NCI-H1092 (cell line): ENCODE results near the gene WDR12.
A peak's percentile ranks its signal among the peaks of the same experiment; 100 is the strongest.
"Not testable (repeated sequence)": the region's sequence is repeated elsewhere in the genome, so short reads cannot be mapped to it uniquely, and the experiment has no call there.

ENCODE experiments used
- DNase-seq: peaks from one replicate; lab custom pipeline; 2025; lab: John Stamatoyannopoulos, UW

The WDR12 gene

GRCh38 chr2:202883987-202884675 lies 27.3 kb downstream of the WDR12 start:
- DNase-seq = no peak

- no peak for DNase-seq
Measured at GRCh38 chr2:202881570-202881969, 29.9 kb downstream of the WDR12 start.

DNA sequence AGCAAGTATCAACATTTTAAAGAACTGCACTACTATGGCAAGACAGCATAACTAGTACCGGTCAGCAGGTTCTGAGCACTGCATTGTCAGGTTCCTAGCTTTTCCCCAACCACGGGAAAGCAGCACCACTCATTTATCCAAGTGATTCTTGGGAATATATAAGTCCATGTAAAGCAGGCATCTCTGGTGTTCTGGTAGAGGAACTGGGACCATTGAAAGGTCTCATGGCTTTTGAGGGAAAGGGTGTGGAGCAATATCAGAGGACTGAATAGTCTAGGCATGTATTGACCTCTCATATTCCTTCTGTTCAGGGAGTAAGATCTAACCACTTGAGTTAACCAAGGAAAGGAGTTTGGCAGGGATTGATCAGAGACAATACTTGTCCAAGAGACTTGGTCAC lies 33.8 kb downstream of the WDR12 start:
- no peak for DNase-seq

DNA sequence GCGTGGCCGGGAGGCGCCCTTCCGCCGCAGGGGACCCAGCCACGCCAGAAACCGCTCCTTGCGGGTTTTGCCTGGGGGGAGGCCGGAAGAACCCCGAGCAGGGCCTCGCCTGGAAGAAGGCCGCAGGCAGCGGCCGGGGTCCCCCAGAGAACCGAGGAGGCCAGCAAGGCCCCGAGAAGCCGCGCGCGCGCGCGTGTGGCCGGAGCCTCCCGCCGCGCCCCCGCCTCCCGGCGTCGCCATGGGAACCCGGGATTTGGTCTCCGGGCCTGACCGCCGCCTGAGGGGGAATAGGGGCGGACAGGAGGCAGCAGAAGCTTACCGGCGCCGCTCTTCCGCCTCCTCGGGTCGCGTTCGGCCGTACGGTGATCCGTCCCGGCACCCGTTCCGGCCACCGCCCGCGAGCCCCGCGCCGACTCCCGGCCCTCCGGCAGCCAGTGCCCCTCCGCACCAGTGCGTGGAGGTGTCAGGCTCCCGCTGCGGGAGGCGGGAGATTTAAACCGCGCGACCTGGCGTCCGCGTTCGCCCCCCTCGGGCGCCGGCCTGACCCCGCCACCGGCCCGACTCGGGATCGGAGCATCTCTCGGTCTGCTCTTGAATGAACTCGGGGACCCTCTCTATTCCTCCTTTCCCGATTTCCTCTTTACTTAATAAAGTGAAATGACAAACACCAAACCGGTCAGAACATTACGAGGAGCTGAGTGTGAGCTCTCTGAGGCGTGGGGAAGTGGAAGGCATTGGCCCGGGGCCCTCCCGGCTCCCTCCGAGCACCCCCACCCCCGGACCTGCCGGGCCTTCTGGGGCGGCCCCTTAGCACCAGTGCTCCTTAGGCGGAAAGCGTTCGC lies 40.0 kb downstream of the WDR12 start, which contains the start of gene ICA1L:
Gene ICA1L (minus strand): TSS at position 467 of the 842 bp plus-strand sequence. CDS start 42,757 bp downstream, outside the sequence.
- peak; percentile 42 for DNase-seq

- DNase-seq = peak; percentile 57
Measured at GRCh38 chr2:202870431-202871299, 40.8 kb downstream of the WDR12 start.

DNA sequence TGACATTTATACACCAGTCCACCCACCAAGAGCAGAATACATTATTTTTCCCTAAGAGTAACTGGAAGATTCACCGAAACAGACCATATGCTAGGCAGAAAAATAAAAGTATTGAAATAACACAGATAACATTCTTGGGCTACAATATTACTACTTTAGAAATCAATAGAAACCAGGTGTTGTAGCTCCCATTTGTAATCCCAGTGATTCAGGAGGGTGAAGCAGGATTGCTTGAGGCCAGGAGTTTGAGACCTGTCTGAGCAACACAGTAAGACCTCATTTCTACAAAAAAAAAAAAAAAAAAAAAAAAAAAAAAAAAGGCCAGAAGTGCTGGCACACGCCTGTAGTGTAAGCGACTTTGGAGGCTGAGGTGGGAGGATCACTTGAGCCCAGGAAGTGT lies 49.5 kb downstream of the WDR12 start:
- no peak for DNase-seq

- no peak for DNase-seq
Measured at GRCh38 chr2:202858601-202859000, 52.9 kb downstream of the WDR12 start.

GRCh38 chr2:202849343-202849742 lies 62.1 kb downstream of the WDR12 start:
- DNase-seq = not testable (repeated sequence)

DNA sequence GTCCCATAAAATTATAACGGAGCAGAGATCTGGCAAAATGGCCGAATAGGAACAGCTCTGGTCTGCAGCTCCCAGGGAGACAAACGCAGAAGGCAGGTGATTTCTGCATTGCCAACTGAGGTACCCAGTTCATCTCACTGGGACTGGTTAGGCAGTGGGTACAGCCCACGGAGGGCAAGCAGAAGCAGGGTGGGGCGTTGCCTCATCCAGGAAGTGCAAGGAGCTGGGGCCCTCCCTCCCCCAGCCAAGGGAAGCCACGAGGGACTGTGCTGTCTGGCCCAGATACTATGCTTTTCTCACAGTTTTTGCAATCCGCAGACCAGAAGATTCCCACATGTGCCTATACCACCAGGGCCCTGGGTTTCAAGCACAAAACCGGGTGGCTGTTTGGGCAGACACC lies 62.7 kb downstream of the WDR12 start:
- no peak for DNase-seq

DNA sequence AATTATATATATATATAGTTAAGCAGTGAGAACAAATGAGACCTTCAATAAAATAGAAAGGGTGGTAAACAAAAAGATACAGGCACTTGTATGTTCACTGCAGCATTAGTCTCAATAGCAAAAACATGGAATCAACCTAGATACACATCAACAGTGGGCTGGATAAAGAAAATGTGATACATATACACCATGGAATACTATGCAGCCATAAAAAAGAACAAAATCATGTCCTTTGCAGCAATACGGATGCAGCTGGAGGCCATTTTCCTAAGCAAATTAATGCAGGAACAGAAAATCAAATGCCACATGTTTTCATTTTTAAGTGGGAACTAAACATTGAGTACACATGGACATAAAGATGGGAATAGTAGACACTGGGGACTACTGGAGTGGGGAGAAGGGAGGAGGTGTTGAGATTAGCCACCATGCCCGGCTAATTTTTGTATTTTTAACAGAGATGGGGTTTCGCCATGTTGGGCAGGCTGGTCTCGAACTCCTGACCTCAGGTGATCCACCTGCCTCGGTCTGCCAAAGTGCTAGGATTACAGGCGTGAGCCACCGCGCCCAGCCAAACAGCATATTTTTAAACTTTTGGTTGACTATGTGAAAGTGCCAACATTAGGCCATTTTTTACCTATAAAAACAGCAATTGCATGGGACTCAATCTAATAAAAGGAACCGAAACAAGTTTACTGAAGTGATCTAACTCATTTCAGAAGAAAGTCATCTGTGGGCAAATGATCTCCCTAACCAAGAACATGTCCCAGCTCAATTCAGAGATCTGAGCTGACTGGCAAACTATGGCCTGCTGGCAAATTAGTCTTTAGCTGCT lies 63.6 kb downstream of the WDR12 start:
- DNase-seq = no peak

DNA sequence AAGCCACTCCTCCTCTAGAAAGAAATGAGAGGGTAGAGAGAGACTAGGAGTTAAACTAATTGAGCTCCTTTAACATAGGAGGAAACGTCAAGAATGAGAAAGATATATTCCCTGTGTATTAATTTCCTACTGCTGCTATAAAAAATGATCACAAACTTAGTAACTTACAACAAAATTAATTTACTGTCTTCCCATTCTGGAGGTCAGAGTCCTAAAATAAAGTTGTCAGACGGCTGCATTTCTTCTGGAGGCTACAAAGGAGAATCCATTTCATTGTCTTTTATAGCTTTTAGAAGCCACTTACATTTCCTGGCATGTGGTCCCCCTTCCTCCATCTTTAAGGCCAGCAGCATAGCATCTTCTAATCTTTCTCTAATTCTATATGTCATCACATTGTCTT lies 66.8 kb downstream of the WDR12 start:
- DNase-seq = no peak

GRCh38 chr2:202842690-202843089 lies 68.8 kb downstream of the WDR12 start:
- no peak for DNase-seq

DNA sequence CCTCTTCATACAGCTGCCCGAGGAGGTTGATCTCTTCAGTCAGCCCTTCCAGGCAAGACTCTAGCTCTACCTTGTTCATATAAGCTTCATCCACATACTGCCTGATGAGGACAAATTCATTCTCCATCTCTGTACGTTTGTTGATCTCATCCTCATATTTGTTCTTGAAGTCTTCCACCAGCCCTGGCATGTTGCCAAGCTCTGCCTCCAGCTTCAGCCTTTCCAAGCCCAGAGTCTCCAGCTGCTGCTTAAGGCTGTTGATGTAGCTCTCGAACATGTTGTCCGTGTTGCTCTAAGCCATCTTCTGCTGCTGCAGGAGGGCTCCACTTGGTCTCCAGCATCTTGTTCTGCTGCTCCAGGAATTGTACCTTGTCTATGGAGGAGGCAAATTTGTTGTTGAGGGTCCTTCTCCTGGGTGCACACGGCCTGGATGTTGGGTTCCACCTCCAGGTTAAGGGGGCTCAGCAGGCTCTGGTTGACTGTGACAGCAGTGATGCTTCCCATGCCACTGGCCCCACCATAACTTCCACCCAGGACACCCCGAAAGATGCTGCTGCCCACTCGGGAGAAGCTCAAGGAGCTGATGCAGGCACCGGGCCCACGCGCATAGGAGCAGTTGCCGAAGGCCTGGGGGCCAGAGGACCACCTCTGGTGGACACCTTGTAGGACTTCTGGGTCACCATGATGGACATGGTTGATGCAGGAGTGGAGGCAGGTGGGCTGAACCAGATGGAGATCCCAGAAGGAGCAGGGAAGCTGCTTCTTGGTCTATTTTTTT lies 70.2 kb downstream of the WDR12 start:
- no peak for DNase-seq

GRCh38 chr2:202831242-202832220 lies 79.9 kb downstream of the WDR12 start:
- peak; percentile 1 for DNase-seq

DNA sequence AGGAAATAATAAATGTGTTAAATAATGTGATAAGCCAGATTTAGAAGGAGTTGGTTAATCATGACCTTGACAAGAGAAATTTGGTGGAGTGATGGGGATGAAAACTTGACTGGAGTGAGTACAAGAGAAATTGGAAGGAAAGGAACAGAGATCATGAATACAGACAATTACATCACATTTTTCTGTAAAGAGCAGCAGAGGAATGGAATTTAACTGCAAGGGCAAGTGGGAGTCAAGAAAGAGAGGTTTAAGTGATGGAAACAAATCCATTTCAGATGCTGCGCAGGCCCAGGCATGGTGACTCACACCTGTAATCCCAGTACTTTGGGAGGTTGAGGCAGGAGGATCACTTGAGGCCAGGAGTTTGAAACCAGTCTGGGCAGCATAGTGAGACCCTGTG lies 86.6 kb downstream of the WDR12 start:
- no peak for DNase-seq
